Measurements from ENCODE around the gene ANKIB1.
"Not testable (repeated sequence)": the region's sequence is repeated elsewhere in the genome, so short reads cannot be mapped to it uniquely, and the experiment has no call there.

The ANKIB1 gene

GRCh38 chr7:92400013-92400412 is 154.2 kb downstream of the ANKIB1 start:
- DNase-seq (ENCODE audit: low read depth in 2 of 2, low spot score in 1 of 2), result no peak

GRCh38 chr7:92402920-92403759 is 157.4 kb downstream of the ANKIB1 start:
- no peak for DNase-seq (ENCODE audit: low read depth in 2 of 2, low spot score in 1 of 2)

- DNase-seq (ENCODE audit: low read depth in 2 of 2, low spot score in 1 of 2), result no peak
Measured at GRCh38 chr7:92403760-92404074, 157.9 kb downstream of the ANKIB1 start.

- DNase-seq (ENCODE audit: low read depth in 2 of 2, low spot score in 1 of 2), result peak in 1 of 2 donors; percentile 6
Measured at GRCh38 chr7:92404170-92404614, 158.4 kb downstream of the ANKIB1 start.

GRCh38 chr7:92409357-92409756 is 163.6 kb downstream of the ANKIB1 start:
- DNase-seq (ENCODE audit: low read depth in 2 of 2, low spot score in 1 of 2), result no peak

- not testable (repeated sequence) for DNase-seq (ENCODE audit: low read depth in 2 of 2, low spot score in 1 of 2)
Measured at GRCh38 chr7:92410162-92410561, 164.4 kb downstream of the ANKIB1 start.

- no peak for DNase-seq (ENCODE audit: low read depth in 2 of 2, low spot score in 1 of 2)
Measured at GRCh38 chr7:92412745-92413144, 167.0 kb downstream of the ANKIB1 start.

GRCh38 chr7:92413550-92413949 is 167.8 kb downstream of the ANKIB1 start:
- DNase-seq (ENCODE audit: low read depth in 2 of 2, low spot score in 1 of 2), result no peak

- DNase-seq (ENCODE audit: low read depth in 2 of 2, low spot score in 1 of 2), result no peak
Measured at GRCh38 chr7:92415225-92415624, 169.5 kb downstream of the ANKIB1 start.

- DNase-seq (ENCODE audit: low read depth in 2 of 2, low spot score in 1 of 2), result no peak
Measured at GRCh38 chr7:92417913-92418312, 172.1 kb downstream of the ANKIB1 start.

GRCh38 chr7:92421676-92422435 is 176.1 kb downstream of the ANKIB1 start:
- no peak for DNase-seq (ENCODE audit: low read depth in 2 of 2, low spot score in 1 of 2)

GRCh38 chr7:92422926-92423325 is 177.2 kb downstream of the ANKIB1 start:
- no peak for DNase-seq (ENCODE audit: low read depth in 2 of 2, low spot score in 1 of 2)

- DNase-seq (ENCODE audit: low read depth in 2 of 2, low spot score in 1 of 2), result no peak
Measured at GRCh38 chr7:92423710-92424131, 177.9 kb downstream of the ANKIB1 start.

- no peak for DNase-seq (ENCODE audit: low read depth in 2 of 2, low spot score in 1 of 2)
Measured at GRCh38 chr7:92425311-92425947, 179.7 kb downstream of the ANKIB1 start.

- no peak for DNase-seq (ENCODE audit: low read depth in 2 of 2, low spot score in 1 of 2)
Measured at GRCh38 chr7:92427193-92427592, 181.4 kb downstream of the ANKIB1 start.

GRCh38 chr7:92432299-92432946 is 186.6 kb downstream of the ANKIB1 start:
- no peak for DNase-seq (ENCODE audit: low read depth in 2 of 2, low spot score in 1 of 2)

GRCh38 chr7:92433019-92433418 is 187.2 kb downstream of the ANKIB1 start:
- no peak for DNase-seq (ENCODE audit: low read depth in 2 of 2, low spot score in 1 of 2)

GRCh38 chr7:92435542-92435941 is 189.8 kb downstream of the ANKIB1 start:
- DNase-seq (ENCODE audit: low read depth in 2 of 2, low spot score in 1 of 2), result no peak

GRCh38 chr7:92436612-92437445 is 191.1 kb downstream of the ANKIB1 start:
- DNase-seq (ENCODE audit: low read depth in 2 of 2, low spot score in 1 of 2), result no peak

- no peak for DNase-seq (ENCODE audit: low read depth in 2 of 2, low spot score in 1 of 2)
Measured at GRCh38 chr7:92437956-92438491, 192.2 kb downstream of the ANKIB1 start.

Measured in stimulated activated CD8-positive, alpha-beta memory T cell treated with anti-CD3 and anti-CD28 coated beads, Interleukin-4, amount 100 ng/mL, for 1 hour (primary cell).